Vagina (tissue), 2 donors: ENCODE data around the gene MYRIP.

ENCODE experiments used
- POLR2A ChIP-seq, 2 donors: fragments of 450-650 bp; IDR thresholded peaks; one replicate each; pipeline ENCODE4 v1.6.1; 2017; ENCODE audit warnings: antibody characterized with exemption in 2 of 2, mild to moderate bottlenecking in 2 of 2, moderate library complexity in 2 of 2
- TF ChIP-seq, protein P1 (sequence below), 3 experiments: fragments of 450-650 bp in 2 of 3; fragments of 200-600 bp in 1 of 3; sonication (generic) in 1 of 3; IDR thresholded peaks; one replicate each; pipeline ENCODE4 v1.5.1; 2017 to 2019; ENCODE audit warnings: antibody characterized with exemption in 3 of 3, mild to moderate bottlenecking in 2 of 3, moderate library complexity in 2 of 3

DNA sequence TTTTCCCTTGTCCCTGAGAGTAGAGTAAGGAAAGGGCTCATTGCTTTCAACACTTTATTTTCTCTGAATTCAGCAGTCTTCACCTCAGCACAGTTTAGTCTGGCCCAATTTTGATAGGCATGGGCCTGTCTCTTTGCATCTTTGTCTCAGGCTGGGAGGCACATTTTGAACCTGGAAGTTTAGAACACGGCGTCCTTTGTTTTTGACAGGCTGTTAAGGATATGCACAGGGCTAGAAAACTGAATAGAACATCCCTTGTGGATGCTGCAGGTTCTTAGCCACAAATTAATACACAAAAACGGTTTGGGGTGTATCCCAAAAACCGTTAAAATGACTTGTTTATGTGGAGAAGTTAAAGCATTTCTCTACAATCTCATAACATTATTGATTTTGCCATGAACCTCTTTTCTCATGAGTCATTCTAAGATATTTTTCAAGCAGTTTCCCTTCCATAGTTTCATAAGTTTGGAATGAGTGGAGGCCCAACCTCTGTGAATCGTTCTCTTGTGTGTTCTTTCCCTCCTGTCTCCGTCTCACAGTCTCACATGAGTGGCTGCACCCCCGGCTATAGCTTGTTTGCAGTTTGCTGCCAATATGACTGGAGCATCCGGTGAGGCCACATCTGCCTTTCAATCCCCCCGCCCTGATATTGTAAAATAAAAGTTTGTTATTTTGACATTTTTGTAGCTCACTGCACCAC, 307.2 kb downstream of the MYRIP start:
- no peak for TF ChIP-seq POLR2A (IDR thresholded peaks at IDR 0.05)
- TF ChIP-seq, protein P1, sequence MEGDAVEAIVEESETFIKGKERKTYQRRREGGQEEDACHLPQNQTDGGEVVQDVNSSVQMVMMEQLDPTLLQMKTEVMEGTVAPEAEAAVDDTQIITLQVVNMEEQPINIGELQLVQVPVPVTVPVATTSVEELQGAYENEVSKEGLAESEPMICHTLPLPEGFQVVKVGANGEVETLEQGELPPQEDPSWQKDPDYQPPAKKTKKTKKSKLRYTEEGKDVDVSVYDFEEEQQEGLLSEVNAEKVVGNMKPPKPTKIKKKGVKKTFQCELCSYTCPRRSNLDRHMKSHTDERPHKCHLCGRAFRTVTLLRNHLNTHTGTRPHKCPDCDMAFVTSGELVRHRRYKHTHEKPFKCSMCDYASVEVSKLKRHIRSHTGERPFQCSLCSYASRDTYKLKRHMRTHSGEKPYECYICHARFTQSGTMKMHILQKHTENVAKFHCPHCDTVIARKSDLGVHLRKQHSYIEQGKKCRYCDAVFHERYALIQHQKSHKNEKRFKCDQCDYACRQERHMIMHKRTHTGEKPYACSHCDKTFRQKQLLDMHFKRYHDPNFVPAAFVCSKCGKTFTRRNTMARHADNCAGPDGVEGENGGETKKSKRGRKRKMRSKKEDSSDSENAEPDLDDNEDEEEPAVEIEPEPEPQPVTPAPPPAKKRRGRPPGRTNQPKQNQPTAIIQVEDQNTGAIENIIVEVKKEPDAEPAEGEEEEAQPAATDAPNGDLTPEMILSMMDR (IDR thresholded peaks at IDR 0.05) = no peak
